ENCODE data around the gene GALNT10. TPM values are rescaled to one million over a fixed set of nuclear protein-coding genes. Genes with fewer than 3 reads are reported as not detected.

GALNT10 gene
- total and polyA plus RNA-seq, 10 of the 15 experiments (the other 5 are each of a cell fraction or from before 2014, with no cell fraction given) = 3.9 to 35.4 (median 15.5) TPM

DNA sequence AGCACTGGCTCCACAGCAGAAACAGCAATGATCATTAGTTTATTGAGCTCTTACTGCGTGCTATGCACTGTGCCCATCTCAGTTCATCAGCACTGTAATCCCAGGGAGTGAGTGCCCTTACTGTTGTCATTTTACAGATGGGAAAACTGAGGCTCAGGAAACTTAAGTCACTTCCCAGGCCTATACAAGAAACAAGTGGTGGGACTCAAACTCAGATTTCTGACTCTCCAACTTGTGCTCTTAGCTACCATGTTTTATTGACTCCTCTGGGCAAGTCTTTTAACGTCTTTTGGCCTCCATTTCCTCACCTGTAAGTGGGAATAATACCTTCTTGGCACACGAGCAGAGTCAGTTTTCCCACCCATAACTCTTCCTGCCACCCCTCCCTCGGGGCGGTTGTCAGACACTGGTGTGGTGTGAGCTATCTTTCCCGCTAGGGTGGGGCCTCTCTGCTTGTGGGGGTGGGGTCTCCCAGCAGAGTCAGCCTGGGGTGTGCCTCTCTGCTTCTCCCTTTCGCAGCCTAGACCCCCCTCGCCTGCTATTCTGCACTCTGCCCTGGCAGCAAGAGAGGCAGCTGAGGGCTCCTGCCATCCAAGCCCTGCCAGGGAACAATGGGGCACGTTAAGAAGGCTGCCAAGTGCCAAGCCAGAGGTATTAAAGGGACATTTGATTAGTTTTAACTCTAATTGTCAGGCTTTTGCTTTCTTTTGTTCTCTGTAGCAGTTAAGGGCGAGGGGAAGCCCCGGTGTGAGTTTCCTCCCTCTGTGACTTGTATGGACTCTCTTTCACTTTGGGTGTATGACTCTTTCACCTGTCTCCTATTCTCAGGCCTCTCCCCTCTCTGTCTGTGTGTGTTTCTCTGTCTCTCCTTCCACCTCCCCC, 12.1 kb downstream of the GALNT10 start (continued):
- TF ChIP-seq SMAD5 (IDR thresholded peaks at IDR 0.05; ENCODE audit: low read depth) (peak; percentile 49; the same call in 1 of the 2 replicates), MTA2 (IDR thresholded peaks at IDR 0.05; ENCODE audit: low read depth) (peak; percentile 46; the same call in 1 of the 2 replicates), EED (IDR thresholded peaks at IDR 0.05; ENCODE audit: low read depth) (0 out of 2 replicates have a peak, but pooled peaks have one; percentile 11), ZNF622 (IDR thresholded peaks at IDR 0.05) (no peak), ZBED1 (IDR thresholded peaks at IDR 0.05; ENCODE audit: borderline replicate concordance) (0 out of 2 replicates have a peak, but pooled peaks have one; percentile 24), ZNF384 (IDR thresholded peaks at IDR 0.05; ENCODE audit: borderline replicate concordance, low read depth, low read length) (no peak), FOXM1 (IDR thresholded peaks at IDR 0.05; ENCODE audit: low read depth, low read length) (no peak), NRF1 (conservative IDR thresholded peaks at IDR 0.05; ENCODE audit: low read depth, low read length) (no peak), PML (IDR thresholded peaks at IDR 0.05; ENCODE audit: low read length) (no peak), YY1 (IDR thresholded peaks at IDR 0.05; ENCODE audit: low read depth, low read length) (0 out of 2 replicates have a peak, but pooled peaks have one; percentile 12), POLR2AphosphoS5 (IDR thresholded peaks at IDR 0.05; ENCODE audit: low read length) (no peak; the same call in 1 of the 2 replicates), TAF1 (IDR thresholded peaks at IDR 0.05; ENCODE audit: borderline replicate concordance, low read depth, low read length) (peak; percentile 54; the same call in 1 of the 2 replicates), BRCA1 (IDR thresholded peaks at IDR 0.05; ENCODE audit: low read depth, low read length) (no peak), JUND (IDR thresholded peaks at IDR 0.05; ENCODE audit: low read depth, low read length) (no peak), POLR2AphosphoS2 (IDR thresholded peaks at IDR 0.05; ENCODE audit: low read depth, low read length) (no peak), SIN3A (IDR thresholded peaks at IDR 0.05; ENCODE audit: low read depth, low read length) (no peak), TCF12 (IDR thresholded peaks at IDR 0.05; ENCODE audit: low read depth, low read length) (0 out of 2 replicates have a peak, but pooled peaks have one; percentile 7)
- TF ChIP-seq, protein P1, sequence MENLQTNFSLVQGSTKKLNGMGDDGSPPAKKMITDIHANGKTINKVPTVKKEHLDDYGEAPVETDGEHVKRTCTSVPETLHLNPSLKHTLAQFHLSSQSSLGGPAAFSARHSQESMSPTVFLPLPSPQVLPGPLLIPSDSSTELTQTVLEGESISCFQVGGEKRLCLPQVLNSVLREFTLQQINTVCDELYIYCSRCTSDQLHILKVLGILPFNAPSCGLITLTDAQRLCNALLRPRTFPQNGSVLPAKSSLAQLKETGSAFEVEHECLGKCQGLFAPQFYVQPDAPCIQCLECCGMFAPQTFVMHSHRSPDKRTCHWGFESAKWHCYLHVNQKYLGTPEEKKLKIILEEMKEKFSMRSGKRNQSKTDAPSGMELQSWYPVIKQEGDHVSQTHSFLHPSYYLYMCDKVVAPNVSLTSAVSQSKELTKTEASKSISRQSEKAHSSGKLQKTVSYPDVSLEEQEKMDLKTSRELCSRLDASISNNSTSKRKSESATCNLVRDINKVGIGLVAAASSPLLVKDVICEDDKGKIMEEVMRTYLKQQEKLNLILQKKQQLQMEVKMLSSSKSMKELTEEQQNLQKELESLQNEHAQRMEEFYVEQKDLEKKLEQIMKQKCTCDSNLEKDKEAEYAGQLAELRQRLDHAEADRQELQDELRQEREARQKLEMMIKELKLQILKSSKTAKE (IDR thresholded peaks at IDR 0.05; ENCODE audit: low read depth, poor library complexity, severe bottlenecking) = peak; percentile 64
